ENCODE results near the gene ZNF215. TPM values are rescaled to one million over a fixed set of nuclear protein-coding genes. Genes with fewer than 3 reads are reported as not detected.
A peak's percentile ranks its signal among the peaks of the same experiment; 100 is the strongest.

ZNF215 gene
- total RNA-seq, 1 experiment from 2014 or later = 4.5 TPM

GRCh38 chr11:6920702-6921101 is 5.5 kb upstream of the ZNF215 start, which contains the start of gene OR2D3:
Gene OR2D3, plus strand, starts transcription at chr11:6921002. Its CDS starts 0 bp downstream, at chr11:6921002.
- no peak for ATAC-seq
- no peaks in the 10 kb centered on the region for H3K9me2 ChIP-seq (replicated peaks; ENCODE audit: low read length)
- BruUV-seq (replicated peaks) = no TSS peak

GRCh38 chr11:6925007-6925577 is 1.1 kb upstream of the ZNF215 start:
- intact Hi-C loops (cut with micrococcal nuclease) = loop anchor here (5.0 kb wide), 1 partner anchor 67 kb away; no protein-coding TSS in a partner anchor
- ATAC-seq = no peak
- CTCF ChIA-PET = no interaction called here
- POLR2A ChIA-PET (ENCODE audit: unreplicated experiment) = no interaction called here
- Histone ChIP-seq H3K27ac (ENCODE audit: low read length) (no peak overlapping the region), H4K20me1 (ENCODE audit: low read length) (no peaks in the 10 kb centered on the region), H3K27me3 (ENCODE audit: low read length) (no peaks in the 10 kb centered on the region), H3K36me3 (ENCODE audit: low read depth, low read length) (no peaks in the 10 kb centered on the region), H3K9me3 (ENCODE audit: low read length) (no peaks in the 10 kb centered on the region), H3K4me1 (ENCODE audit: insufficient read depth, low read length) (peaks cover 13% of the 10 kb centered on the region; the same call in 1 of the 2 replicates), H3K4me3 (ENCODE audit: low read length) (no peak overlapping the region), H3K4me2 (ENCODE audit: low read length) (peak overlapping the region; percentile 76), H3K79me2 (ENCODE audit: low read length) (peaks cover 27% of the 10 kb centered on the region), H3K9ac (ENCODE audit: low read length) (no peak overlapping the region), H3K9me2 (replicated peaks; ENCODE audit: low read length) (no peaks in the 10 kb centered on the region), H2AFZ (ENCODE audit: low read length) (peak overlapping the region; percentile 95; the same call in 1 of the 2 replicates), H3F3A (ENCODE audit: low read length, unreplicated experiment) (no peaks in the 10 kb centered on the region)
- BruUV-seq (replicated peaks) = no TSS peak
- DNase-seq = no peak
- no peak for TF ChIP-seq EZH2phosphoT487 (IDR thresholded peaks at IDR 0.05; ENCODE audit: borderline replicate concordance, low read length)
- TF ChIP-seq CTCF (conservative IDR thresholded peaks at IDR 0.05; ENCODE audit: low read depth, low read length) = no peak
- TF ChIP-seq EZH2 (IDR thresholded peaks at IDR 0.05; ENCODE audit: low read length, unreplicated experiment) = no peak

More at GRCh38 chr11:6920702-6921101, 5.5 kb upstream of the ZNF215 start, which contains the start of gene OR2D3:
- POLR2A ChIA-PET (ENCODE audit: unreplicated experiment) = no interaction called here
- no peak within 1 kb of the TSS for H2AFZ ChIP-seq (ENCODE audit: low read length)
- H3K79me2 ChIP-seq (ENCODE audit: low read length) = no peaks in the 10 kb centered on the region
- peaks cover 3% of the 10 kb centered on the region; the same call in 1 of the 2 replicates for H3K4me1 ChIP-seq (ENCODE audit: insufficient read depth, low read length)
- no peaks in the 10 kb centered on the region for H3K36me3 ChIP-seq (ENCODE audit: low read depth, low read length)
- CTCF ChIA-PET = no interaction called here
- no peak for DNase-seq
- H3K9me3 ChIP-seq (ENCODE audit: low read length) = no peaks in the 10 kb centered on the region
- H3K4me2 ChIP-seq (ENCODE audit: low read length) = no peak within 1 kb of the TSS
- H3K27ac ChIP-seq (ENCODE audit: low read length) = no peak within 1 kb of the TSS
- H3K4me3 ChIP-seq (ENCODE audit: low read length) = no peak within 1 kb of the TSS
- no peaks in the 10 kb centered on the region for H3K27me3 ChIP-seq (ENCODE audit: low read length)
- H3K9ac ChIP-seq (ENCODE audit: low read length) = no peak within 1 kb of the TSS
- intact Hi-C loops (cut with micrococcal nuclease) = no loop called here
- no peaks in the 10 kb centered on the region for H3F3A ChIP-seq (ENCODE audit: low read length, unreplicated experiment)
- TF ChIP-seq CTCF (conservative IDR thresholded peaks at IDR 0.05; ENCODE audit: low read depth, low read length) = no peak
- TF ChIP-seq EZH2 (IDR thresholded peaks at IDR 0.05; ENCODE audit: low read length, unreplicated experiment) = no peak
- TF ChIP-seq EZH2phosphoT487 (IDR thresholded peaks at IDR 0.05; ENCODE audit: borderline replicate concordance, low read length) = no peak
- H4K20me1 ChIP-seq (ENCODE audit: low read length) = no peaks in the 10 kb centered on the region

GRCh38 chr11:6925636-6926207 is 504 bp upstream of the ZNF215 start:
- peak overlapping the region; percentile 80 for H3K4me3 ChIP-seq (ENCODE audit: low read length)
- ChIA-PET POLR2A (ENCODE audit: unreplicated experiment) (interaction anchor here (0.6 kb wide), 1 partner anchor 98 kb away, joined by 4 read pairs; no protein-coding TSS in a partner anchor), CTCF (no interaction called here)
- H3F3A ChIP-seq (ENCODE audit: low read length, unreplicated experiment) = no peaks in the 10 kb centered on the region
- peak overlapping the region; percentile 95 for H2AFZ ChIP-seq (ENCODE audit: low read length)
- ATAC-seq (peak; percentile 21), DNase-seq (peak; percentile 34)
- peak overlapping the region; percentile 79; the same call in 1 of the 2 replicates for H3K9ac ChIP-seq (ENCODE audit: low read length)
- TF ChIP-seq EZH2 (IDR thresholded peaks at IDR 0.05; ENCODE audit: low read length, unreplicated experiment) (no peak), CTCF (conservative IDR thresholded peaks at IDR 0.05; ENCODE audit: low read depth, low read length) (no peak), EZH2phosphoT487 (IDR thresholded peaks at IDR 0.05; ENCODE audit: borderline replicate concordance, low read length) (no peak)
- peak overlapping the region; percentile 34; the same call in 1 of the 2 replicates for H3K27ac ChIP-seq (ENCODE audit: low read length)
- peaks cover 13% of the 10 kb centered on the region; the same call in 1 of the 2 replicates for H3K4me1 ChIP-seq (ENCODE audit: insufficient read depth, low read length)
- no peaks in the 10 kb centered on the region for H3K9me2 ChIP-seq (replicated peaks; ENCODE audit: low read length)
- H3K79me2 ChIP-seq (ENCODE audit: low read length) = peaks cover 27% of the 10 kb centered on the region
- no peaks in the 10 kb centered on the region for H3K36me3 ChIP-seq (ENCODE audit: low read depth, low read length)
- H3K4me2 ChIP-seq (ENCODE audit: low read length) = peak overlapping the region; percentile 76
- no peaks in the 10 kb centered on the region for H4K20me1 ChIP-seq (ENCODE audit: low read length)
- intact Hi-C loops (cut with micrococcal nuclease) = loop anchor here (5.0 kb wide), 1 partner anchor 67 kb away; no protein-coding TSS in a partner anchor
- no TSS peak for BruUV-seq (replicated peaks)
- no peaks in the 10 kb centered on the region for H3K27me3 ChIP-seq (ENCODE audit: low read length)
- H3K9me3 ChIP-seq (ENCODE audit: low read length) = no peaks in the 10 kb centered on the region

Measured in PC-3 (cell line).